ENCODE data around the gene TBC1D24. TPM values are rescaled to one million over a fixed set of nuclear protein-coding genes. Genes with fewer than 3 reads are reported as not detected.

The TBC1D24 gene
- total RNA-seq, 1 donor: 19.4 TPM

GRCh38 chr16:2494616-2495015 lies 19.7 kb downstream of the TBC1D24 start:
- DNase-seq (ENCODE audit: low read depth): no peak
- TF ChIP-seq CTCF (IDR thresholded peaks at IDR 0.05; ENCODE audit: insufficient read depth, low read depth, low read length): no peak
- no peak overlapping the region for H3K4me3 ChIP-seq (ENCODE audit: low read depth, low read length)

GRCh38 chr16:2495041-2495440 lies 20.1 kb downstream of the TBC1D24 start:
- TF ChIP-seq CTCF (IDR thresholded peaks at IDR 0.05; ENCODE audit: insufficient read depth, low read depth, low read length): no peak
- no peak overlapping the region for H3K4me3 ChIP-seq (ENCODE audit: low read depth, low read length)
- no peak for DNase-seq (ENCODE audit: low read depth)

- H3K4me3 ChIP-seq (ENCODE audit: low read depth, low read length): no peak overlapping the region
- DNase-seq (ENCODE audit: low read depth): no peak
- no peak for TF ChIP-seq CTCF (IDR thresholded peaks at IDR 0.05; ENCODE audit: insufficient read depth, low read depth, low read length)
Observed at GRCh38 chr16:2496223-2497115, 21.5 kb downstream of the TBC1D24 start.

GRCh38 chr16:2497116-2497630 lies 22.2 kb downstream of the TBC1D24 start:
- no peak for TF ChIP-seq CTCF (IDR thresholded peaks at IDR 0.05; ENCODE audit: insufficient read depth, low read depth, low read length)
- DNase-seq (ENCODE audit: low read depth): peak; percentile 36
- H3K4me3 ChIP-seq (ENCODE audit: low read depth, low read length): no peak overlapping the region

- no peak overlapping the region for H3K4me3 ChIP-seq (ENCODE audit: low read depth, low read length)
- no peak for DNase-seq (ENCODE audit: low read depth)
- TF ChIP-seq CTCF (IDR thresholded peaks at IDR 0.05; ENCODE audit: insufficient read depth, low read depth, low read length): no peak
Observed at GRCh38 chr16:2497695-2498484, 23.0 kb downstream of the TBC1D24 start.

- no peak for DNase-seq (ENCODE audit: low read depth)
- H3K4me3 ChIP-seq (ENCODE audit: low read depth, low read length): no peak overlapping the region
- TF ChIP-seq CTCF (IDR thresholded peaks at IDR 0.05; ENCODE audit: insufficient read depth, low read depth, low read length): no peak
Observed at GRCh38 chr16:2498531-2499253, 23.8 kb downstream of the TBC1D24 start.

Measured in fibroblast of villous mesenchyme (primary cell).